ENCODE results near the gene DTNB. TPM values are rescaled to one million over a fixed set of nuclear protein-coding genes. Genes with fewer than 3 reads are reported as not detected.
"Not testable (repeated sequence)": the region's sequence is repeated elsewhere in the genome, so short reads cannot be mapped to it uniquely, and the experiment has no call there.

The DTNB gene
- total and polyA plus RNA-seq, 8 donors: 10.5 to 70.0 (median 33.7) TPM

GRCh38 chr2:25537526-25537925 is 135.9 kb downstream of the DTNB start:
- TF ChIP-seq EP300 (IDR thresholded peaks at IDR 0.05) (no peak), POLR2AphosphoS5 (IDR thresholded peaks at IDR 0.05) (no peak), CTCF (IDR thresholded peaks at IDR 0.05) (no peak), POLR2A (IDR thresholded peaks at IDR 0.05) (no peak)
- Histone ChIP-seq H3K27ac (no peak overlapping the region), H3K9me3 (peaks cover 0 to 9% (median 4%) of the 10 kb centered on the region in 4 donors), H3K27me3 (no peaks in the 10 kb centered on the region), H3K4me3 (no peak overlapping the region), H3K36me3 (peaks cover 0 to 20% (median 14%) of the 10 kb centered on the region in 4 donors), H3K4me1 (peaks cover 0 to 4% (median 0%) of the 10 kb centered on the region in 4 donors)
- no peak for DNase-seq
- WGBS, 5 donors: 89 to 97% (median 95%) methylated on average over 2 of the region's 2 CpGs
- intact Hi-C loops (cut with DNase I; ENCODE audit: low total_unique reads): no loop called here

- 91 to 98% (median 96%) methylated on average over 34 to 52 of the region's 52 CpGs for whole genome bisulfite sequencing, 5 donors
These were observed 137.7 kb downstream of the DTNB start for GRCh38 chr2:25535411-25536289.

DNA sequence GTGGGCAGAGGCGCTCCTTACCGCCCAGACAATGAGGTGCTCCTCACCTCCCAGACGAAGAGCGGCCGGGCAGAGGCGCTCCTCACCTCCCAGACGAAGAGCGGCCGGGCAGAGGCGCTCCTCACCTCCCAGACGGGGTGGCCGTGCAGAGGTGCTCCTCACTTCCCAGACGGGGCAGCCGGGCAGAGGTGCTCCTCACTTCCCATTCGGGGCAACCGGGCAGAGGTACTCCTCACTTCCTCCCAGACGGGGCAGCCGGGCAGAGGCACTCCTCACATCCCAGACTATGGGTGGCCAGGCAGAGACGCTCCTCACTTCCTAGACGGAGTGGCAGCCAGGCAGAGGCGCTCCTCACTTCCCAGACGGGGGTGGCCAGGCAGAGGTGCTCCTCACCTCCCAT is 138.4 kb downstream of the DTNB start:
- H3K27ac ChIP-seq; H3K9me3 ChIP-seq; DNase-seq; H3K4me3 ChIP-seq; intact Hi-C loops (cut with DNase I; ENCODE audit: low total_unique reads); H3K27me3 ChIP-seq; H3K4me1 ChIP-seq: not testable (repeated sequence)
- 90 to 99% (median 95%) methylated on average over 16 to 22 of the region's 22 CpGs for WGBS, 5 donors
- peaks cover 0 to 27% (median 16%) of the 10 kb centered on the region in 4 donors for H3K36me3 ChIP-seq

More at GRCh38 chr2:25535411-25536289, 137.7 kb downstream of the DTNB start:
- H3K4me1 ChIP-seq; H3K9me3 ChIP-seq; DNase-seq; H3K4me3 ChIP-seq; intact Hi-C loops (cut with DNase I; ENCODE audit: low total_unique reads); H3K27me3 ChIP-seq; H3K27ac ChIP-seq: not testable (repeated sequence)
- H3K36me3 ChIP-seq: peaks cover 0 to 20% (median 14%) of the 10 kb centered on the region in 4 donors

- no peak for DNase-seq
- Histone ChIP-seq H3K4me3 (no peak overlapping the region), H3K36me3 (peaks cover 0 to 28% (median 18%) of the 10 kb centered on the region in 4 donors), H3K27me3 (no peaks in the 10 kb centered on the region), H3K4me1 (peaks cover 0 to 4% (median 0%) of the 10 kb centered on the region in 4 donors), H3K27ac (no peak overlapping the region), H3K9me3 (peaks cover 0 to 9% (median 4%) of the 10 kb centered on the region in 4 donors)
- TF ChIP-seq EP300 (IDR thresholded peaks at IDR 0.05) (no peak), POLR2A (IDR thresholded peaks at IDR 0.05) (no peak), POLR2AphosphoS5 (IDR thresholded peaks at IDR 0.05) (no peak), CTCF (IDR thresholded peaks at IDR 0.05) (no peak)
- intact Hi-C loops (cut with DNase I; ENCODE audit: low total_unique reads): no loop called here
- WGBS, 5 donors: 96 to 99% (median 98%) methylated on average over 22 to 26 of the region's 26 CpGs
These were observed 138.9 kb downstream of the DTNB start for GRCh38 chr2:25534455-25534854.

GRCh38 chr2:25533771-25534170 is 139.6 kb downstream of the DTNB start:
- WGBS, 5 donors: 85 to 98% (median 93%) methylated on average over 5 of the region's 5 CpGs
- H3K4me1 ChIP-seq; DNase-seq; H3K27me3 ChIP-seq; H3K4me3 ChIP-seq; intact Hi-C loops (cut with DNase I; ENCODE audit: low total_unique reads); H3K9me3 ChIP-seq; H3K27ac ChIP-seq: not testable (repeated sequence)
- H3K36me3 ChIP-seq: peaks cover 0 to 28% (median 20%) of the 10 kb centered on the region in 4 donors

GRCh38 chr2:25532521-25532920 is 140.9 kb downstream of the DTNB start:
- 61 to 73% (median 68%) methylated on average over 2 of the region's 2 CpGs for WGBS, 5 donors
- TF ChIP-seq CTCF (IDR thresholded peaks at IDR 0.05): no peak
- TF ChIP-seq POLR2A (IDR thresholded peaks at IDR 0.05): no peak
- TF ChIP-seq EP300 (IDR thresholded peaks at IDR 0.05): no peak
- TF ChIP-seq POLR2AphosphoS5 (IDR thresholded peaks at IDR 0.05): no peak
- no peak overlapping the region for H3K27ac ChIP-seq

More at GRCh38 chr2:25532521-25532920, 140.9 kb downstream of the DTNB start:
- Histone ChIP-seq H3K4me1 (no peaks in the 10 kb centered on the region), H3K4me3 (no peak overlapping the region), H3K27me3 (no peaks in the 10 kb centered on the region), H3K36me3 (peaks cover 0 to 28% (median 20%) of the 10 kb centered on the region in 4 donors), H3K9me3 (peaks cover 0 to 9% (median 4%) of the 10 kb centered on the region in 4 donors)
- DNase-seq: no peak
- intact Hi-C loops (cut with DNase I; ENCODE audit: low total_unique reads): no loop called here
